ENCODE data around the gene USH2A. TPM values are rescaled to one million over a fixed set of nuclear protein-coding genes. Genes with fewer than 3 reads are reported as not detected.

USH2A gene
- total RNA-seq, 6 donors from 2014 or later = under 0.01 to 0.11 TPM; not detected in 4

- ATAC-seq (ENCODE audit: low FRiP score in 2 of 2) = no peak
- Histone ChIP-seq H3K36me3 (peaks cover 0 to 27% (median under 1%) of the 10 kb centered on the region in 4 donors), H3K4me3 (no peak overlapping the region), H3K27ac (no peak overlapping the region), H3K4me1 (peaks cover 0 to 10% (median 4%) of the 10 kb centered on the region in 4 donors), H3K9me3 (no peaks in the 10 kb centered on the region), H3K27me3 (no peaks in the 10 kb centered on the region)
- DNase-seq = no peak
- no peak for TF ChIP-seq CTCF (IDR thresholded peaks at IDR 0.05)
- TF ChIP-seq POLR2A (IDR thresholded peaks at IDR 0.05) = no peak
- no peak for TF ChIP-seq POLR2AphosphoS5 (IDR thresholded peaks at IDR 0.05)
- TF ChIP-seq EP300 (IDR thresholded peaks at IDR 0.05) = no peak
Measured at GRCh38 chr1:215603319-215603718, 819.9 kb downstream of the USH2A start.

- no peak overlapping the region for H3K4me3 ChIP-seq
- 75 to 86% methylated on average over 2 of the region's 2 CpGs for WGBS, 2 donors
- DNase-seq (no peak), ATAC-seq (ENCODE audit: low FRiP score in 2 of 2) (no peak)
- H3K9me3 ChIP-seq = no peaks in the 10 kb centered on the region
- no peak overlapping the region for H3K27ac ChIP-seq
- H3K27me3 ChIP-seq = no peaks in the 10 kb centered on the region
- TF ChIP-seq POLR2AphosphoS5 (IDR thresholded peaks at IDR 0.05) (no peak), EP300 (IDR thresholded peaks at IDR 0.05) (no peak)
- peaks cover 0 to 32% (median 0%) of the 10 kb centered on the region in 4 donors for H3K36me3 ChIP-seq
- H3K4me1 ChIP-seq = peaks cover 0 to 8% (median under 1%) of the 10 kb centered on the region in 4 donors
Measured at GRCh38 chr1:215601276-215601675, 822.0 kb downstream of the USH2A start.

- DNase-seq (peak in 1 of 2 donors; percentile 18), ATAC-seq (ENCODE audit: low FRiP score in 2 of 2) (no peak)
- TF ChIP-seq CTCF (IDR thresholded peaks at IDR 0.05) = no peak
- TF ChIP-seq POLR2AphosphoS5 (IDR thresholded peaks at IDR 0.05) = no peak
- no peak for TF ChIP-seq POLR2A (IDR thresholded peaks at IDR 0.05)
- no peaks in the 10 kb centered on the region for H3K9me3 ChIP-seq
- no peaks in the 10 kb centered on the region for H3K27me3 ChIP-seq
- H3K4me1 ChIP-seq = peaks cover 0 to 8% (median 0%) of the 10 kb centered on the region in 4 donors
- no peak overlapping the region for H3K27ac ChIP-seq
- no peak overlapping the region for H3K4me3 ChIP-seq
- peaks cover 0 to 36% (median 0%) of the 10 kb centered on the region in 4 donors for H3K36me3 ChIP-seq
- 93 to 97% methylated on average over 10 of the region's 10 CpGs for WGBS, 2 donors
Measured at GRCh38 chr1:215600867-215601266, 822.4 kb downstream of the USH2A start.

- no peaks in the 10 kb centered on the region for H3K27me3 ChIP-seq
- DNase-seq = no peak
- peaks cover 0 to 39% (median 0%) of the 10 kb centered on the region in 4 donors for H3K36me3 ChIP-seq
- ATAC-seq (ENCODE audit: low FRiP score in 2 of 2) = no peak
- peaks cover 0 to 8% (median 0%) of the 10 kb centered on the region in 4 donors for H3K4me1 ChIP-seq
- H3K4me3 ChIP-seq = no peak overlapping the region
- no peak overlapping the region for H3K27ac ChIP-seq
- H3K9me3 ChIP-seq = no peaks in the 10 kb centered on the region
- TF ChIP-seq POLR2AphosphoS5 (IDR thresholded peaks at IDR 0.05) = no peak
- TF ChIP-seq CTCF (IDR thresholded peaks at IDR 0.05) = no peak
- no peak for TF ChIP-seq EP300 (IDR thresholded peaks at IDR 0.05)
- TF ChIP-seq POLR2A (IDR thresholded peaks at IDR 0.05) = no peak
Measured at GRCh38 chr1:215600258-215600792, 822.9 kb downstream of the USH2A start.

GRCh38 chr1:215599418-215600074 lies 823.7 kb downstream of the USH2A start:
- no peak for ATAC-seq (ENCODE audit: low FRiP score in 2 of 2)
- peaks cover 0 to 35% (median 0%) of the 10 kb centered on the region in 4 donors for H3K36me3 ChIP-seq
- H3K4me1 ChIP-seq = peaks cover 0 to 12% (median 3%) of the 10 kb centered on the region in 4 donors
- H3K27me3 ChIP-seq = no peaks in the 10 kb centered on the region
- 62 to 66% methylated on average over 3 of the region's 3 CpGs for WGBS, 2 donors
- no peak overlapping the region for H3K27ac ChIP-seq
- TF ChIP-seq POLR2AphosphoS5 (IDR thresholded peaks at IDR 0.05) (no peak), CTCF (IDR thresholded peaks at IDR 0.05) (no peak), EP300 (IDR thresholded peaks at IDR 0.05) (no peak), POLR2A (IDR thresholded peaks at IDR 0.05) (no peak)
- no peak for DNase-seq
- H3K9me3 ChIP-seq = no peaks in the 10 kb centered on the region
- no peak overlapping the region for H3K4me3 ChIP-seq
